ENCODE data around the gene NBAS.

Gene NBAS

DNA sequence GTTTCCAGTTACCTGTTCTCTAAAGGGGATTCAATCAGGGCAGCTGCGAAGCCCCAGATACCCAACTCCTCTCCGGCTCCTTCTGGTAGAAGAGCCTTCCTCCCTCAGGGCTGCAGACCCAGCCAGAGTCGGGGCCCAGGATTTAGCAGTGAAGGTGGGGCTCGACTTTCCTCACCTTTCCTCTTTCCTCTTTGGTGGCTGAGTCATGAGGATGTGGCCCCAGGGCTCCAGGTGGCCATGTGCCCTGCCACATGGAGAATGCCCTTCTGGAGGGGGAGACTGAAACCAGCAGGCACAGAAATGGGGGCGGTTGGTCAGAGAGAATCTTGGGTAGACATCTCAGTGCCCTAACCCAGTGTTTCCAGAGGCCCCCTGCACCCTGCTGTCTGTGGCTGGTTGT is 402.6 kb downstream of the NBAS start:
- H3F3A ChIP-seq (ENCODE audit: insufficient read depth) = no peaks in the 10 kb centered on the region
- H3K79me2 ChIP-seq (ENCODE audit: insufficient read depth, low read length) = no peaks in the 10 kb centered on the region
- no peak for TF ChIP-seq EZH2phosphoT487 (conservative IDR thresholded peaks at IDR 0.05; ENCODE audit: low read length)
- TF ChIP-seq, protein P1, sequence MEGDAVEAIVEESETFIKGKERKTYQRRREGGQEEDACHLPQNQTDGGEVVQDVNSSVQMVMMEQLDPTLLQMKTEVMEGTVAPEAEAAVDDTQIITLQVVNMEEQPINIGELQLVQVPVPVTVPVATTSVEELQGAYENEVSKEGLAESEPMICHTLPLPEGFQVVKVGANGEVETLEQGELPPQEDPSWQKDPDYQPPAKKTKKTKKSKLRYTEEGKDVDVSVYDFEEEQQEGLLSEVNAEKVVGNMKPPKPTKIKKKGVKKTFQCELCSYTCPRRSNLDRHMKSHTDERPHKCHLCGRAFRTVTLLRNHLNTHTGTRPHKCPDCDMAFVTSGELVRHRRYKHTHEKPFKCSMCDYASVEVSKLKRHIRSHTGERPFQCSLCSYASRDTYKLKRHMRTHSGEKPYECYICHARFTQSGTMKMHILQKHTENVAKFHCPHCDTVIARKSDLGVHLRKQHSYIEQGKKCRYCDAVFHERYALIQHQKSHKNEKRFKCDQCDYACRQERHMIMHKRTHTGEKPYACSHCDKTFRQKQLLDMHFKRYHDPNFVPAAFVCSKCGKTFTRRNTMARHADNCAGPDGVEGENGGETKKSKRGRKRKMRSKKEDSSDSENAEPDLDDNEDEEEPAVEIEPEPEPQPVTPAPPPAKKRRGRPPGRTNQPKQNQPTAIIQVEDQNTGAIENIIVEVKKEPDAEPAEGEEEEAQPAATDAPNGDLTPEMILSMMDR (IDR thresholded peaks at IDR 0.05; ENCODE audit: insufficient read depth, low read length, poor library complexity, severe bottlenecking) = no peak
- no peaks in the 10 kb centered on the region for H3K27me3 ChIP-seq (ENCODE audit: low read length)
- H3K4me3 ChIP-seq (ENCODE audit: insufficient read depth, low read length, poor library complexity, severe bottlenecking) = no peak overlapping the region
- no peaks in the 10 kb centered on the region for H3K36me3 ChIP-seq (ENCODE audit: low read length)
- H3K9ac ChIP-seq (ENCODE audit: low read length) = no peak overlapping the region
- no peak overlapping the region for H2AFZ ChIP-seq (ENCODE audit: low read depth, low read length, severe bottlenecking)
- no peaks in the 10 kb centered on the region for H4K20me1 ChIP-seq (ENCODE audit: low read depth, low read length)
- no peak overlapping the region for H3K4me2 ChIP-seq (ENCODE audit: low read depth, low read length, poor library complexity, severe bottlenecking)
- H3K9me2 ChIP-seq (replicated peaks; ENCODE audit: insufficient read depth, low read length) = no peaks in the 10 kb centered on the region
- no peak overlapping the region for H3K27ac ChIP-seq (ENCODE audit: low read depth, low read length)
- H3K9me3 ChIP-seq (ENCODE audit: insufficient read depth, low read length) = no peaks in the 10 kb centered on the region

DNA sequence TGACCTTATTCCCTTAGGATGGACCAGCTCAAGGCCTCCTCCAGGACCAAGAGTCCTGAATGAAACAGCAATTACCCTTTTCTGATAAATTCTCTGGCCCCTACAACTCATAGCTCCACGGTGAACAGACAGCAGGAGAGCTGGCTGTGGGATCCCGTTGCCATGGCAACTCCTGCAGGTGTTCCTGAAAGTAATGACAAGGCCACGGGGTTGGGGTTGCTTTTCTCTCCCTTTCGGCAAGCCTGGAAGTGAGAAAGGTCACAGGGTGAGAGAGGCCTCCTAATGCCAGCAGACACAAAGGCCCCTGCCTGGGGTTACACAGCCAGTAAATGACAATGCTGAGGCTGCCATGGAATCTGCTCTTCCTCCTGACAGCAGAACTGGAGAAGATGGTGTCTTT is 403.0 kb downstream of the NBAS start:
- H3F3A ChIP-seq (ENCODE audit: insufficient read depth) = no peaks in the 10 kb centered on the region
- no peak overlapping the region for H2AFZ ChIP-seq (ENCODE audit: low read depth, low read length, severe bottlenecking)
- H3K27ac ChIP-seq (ENCODE audit: low read depth, low read length) = no peak overlapping the region
- no peak overlapping the region for H3K4me3 ChIP-seq (ENCODE audit: insufficient read depth, low read length, poor library complexity, severe bottlenecking)
- H4K20me1 ChIP-seq (ENCODE audit: low read depth, low read length) = no peaks in the 10 kb centered on the region
- no peaks in the 10 kb centered on the region for H3K79me2 ChIP-seq (ENCODE audit: insufficient read depth, low read length)
- no peaks in the 10 kb centered on the region for H3K9me3 ChIP-seq (ENCODE audit: insufficient read depth, low read length)
- no peaks in the 10 kb centered on the region for H3K9me2 ChIP-seq (replicated peaks; ENCODE audit: insufficient read depth, low read length)
- no peaks in the 10 kb centered on the region for H3K36me3 ChIP-seq (ENCODE audit: low read length)
- no peaks in the 10 kb centered on the region for H3K27me3 ChIP-seq (ENCODE audit: low read length)
- TF ChIP-seq, protein P1 (IDR thresholded peaks at IDR 0.05; ENCODE audit: insufficient read depth, low read length, poor library complexity, severe bottlenecking) = no peak
- TF ChIP-seq EZH2phosphoT487 (conservative IDR thresholded peaks at IDR 0.05; ENCODE audit: low read length) = no peak
- no peak overlapping the region for H3K9ac ChIP-seq (ENCODE audit: low read length)
- no peak overlapping the region for H3K4me2 ChIP-seq (ENCODE audit: low read depth, low read length, poor library complexity, severe bottlenecking)

DNA sequence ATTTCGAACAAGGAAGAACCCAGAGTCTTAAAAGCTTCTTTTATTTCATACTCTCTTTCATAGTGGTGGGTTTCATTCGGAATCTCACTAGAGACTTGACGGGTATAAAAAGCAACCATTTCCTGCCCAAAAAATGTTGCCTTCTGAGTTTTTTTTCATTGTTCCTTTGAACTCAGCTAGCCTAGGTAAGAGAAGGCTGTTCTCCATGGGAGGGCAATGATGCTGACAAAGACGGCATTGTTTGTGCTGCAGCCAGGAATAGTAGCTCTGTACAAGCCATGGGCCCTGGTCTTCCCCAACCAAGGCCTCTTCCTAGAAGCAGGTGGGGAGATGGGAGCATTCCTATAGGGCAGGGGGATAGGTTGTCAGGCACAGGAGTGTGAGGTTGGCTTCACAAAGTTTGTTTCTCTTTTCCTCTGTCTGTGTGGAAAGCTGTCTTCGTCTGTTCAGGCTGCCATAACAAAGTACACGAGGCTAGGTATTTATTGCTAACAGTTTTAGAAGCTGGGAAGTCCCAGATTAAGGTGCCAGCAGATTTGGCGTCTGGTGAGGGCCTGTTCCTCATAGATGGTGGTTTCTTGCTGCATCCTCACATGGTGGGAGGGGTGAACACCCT is 405.1 kb downstream of the NBAS start:
- Histone ChIP-seq H3K27me3 (ENCODE audit: low read length) (no peaks in the 10 kb centered on the region), H3K9me2 (replicated peaks; ENCODE audit: insufficient read depth, low read length) (no peaks in the 10 kb centered on the region), H3K4me3 (ENCODE audit: insufficient read depth, low read length, poor library complexity, severe bottlenecking) (no peak overlapping the region), H3K9ac (ENCODE audit: low read length) (no peak overlapping the region), H4K20me1 (ENCODE audit: low read depth, low read length) (no peaks in the 10 kb centered on the region), H3F3A (ENCODE audit: insufficient read depth) (no peaks in the 10 kb centered on the region), H3K36me3 (ENCODE audit: low read length) (no peaks in the 10 kb centered on the region), H3K79me2 (ENCODE audit: insufficient read depth, low read length) (no peaks in the 10 kb centered on the region), H3K9me3 (ENCODE audit: insufficient read depth, low read length) (no peaks in the 10 kb centered on the region), H3K4me2 (ENCODE audit: low read depth, low read length, poor library complexity, severe bottlenecking) (no peak overlapping the region), H3K27ac (ENCODE audit: low read depth, low read length) (no peak overlapping the region), H2AFZ (ENCODE audit: low read depth, low read length, severe bottlenecking) (no peak overlapping the region)
- TF ChIP-seq EZH2phosphoT487 (conservative IDR thresholded peaks at IDR 0.05; ENCODE audit: low read length) = no peak
- TF ChIP-seq, protein P1 (IDR thresholded peaks at IDR 0.05; ENCODE audit: insufficient read depth, low read length, poor library complexity, severe bottlenecking) = no peak

Data from SU-DHL-6 (cell line).